ENCODE data around the gene MRPL49. TPM values are rescaled to one million over a fixed set of nuclear protein-coding genes. Genes with fewer than 3 reads are reported as not detected.

The MRPL49 gene
- total and polyA plus RNA-seq, 2 of the 13 experiments (the other 11 are each of a cell fraction or from before 2014, with no cell fraction given): 39.2 to 53.3 TPM

GRCh38 chr11:65134952-65135632 is 13.0 kb downstream of the MRPL49 start (continued):
- TF ChIP-seq KLF6 (CRISPR knock-in tag; IDR thresholded peaks at IDR 0.05) (no peak), ZSCAN22 (CRISPR knock-in tag; IDR thresholded peaks at IDR 0.05) (no peak), FIP1L1 (IDR thresholded peaks at IDR 0.05; ENCODE audit: borderline replicate concordance, insufficient read depth, low read depth, low read length) (no peak), SP1 (IDR thresholded peaks at IDR 0.05) (no peak), SP1 (CRISPR knock-in tag; IDR thresholded peaks at IDR 0.05) (no peak; the same call in 1 of the 2 replicates), ZNF468 (CRISPR knock-in tag; IDR thresholded peaks at IDR 0.05) (no peak), ZNF598 (CRISPR knock-in tag; IDR thresholded peaks at IDR 0.05; ENCODE audit: borderline replicate concordance) (no peak), ZNF569 (CRISPR knock-in tag; IDR thresholded peaks at IDR 0.05; ENCODE audit: borderline replicate concordance) (no peak), ZNF496 (CRISPR knock-in tag; IDR thresholded peaks at IDR 0.05; ENCODE audit: insufficient replicate concordance) (no peak), SOX5 (CRISPR knock-in tag; IDR thresholded peaks at IDR 0.05; ENCODE audit: borderline replicate concordance) (no peak; the same call in 1 of the 2 replicates), ZSCAN20 (CRISPR knock-in tag; IDR thresholded peaks at IDR 0.05; ENCODE audit: borderline replicate concordance) (no peak)
- TF ChIP-seq, protein P1, sequence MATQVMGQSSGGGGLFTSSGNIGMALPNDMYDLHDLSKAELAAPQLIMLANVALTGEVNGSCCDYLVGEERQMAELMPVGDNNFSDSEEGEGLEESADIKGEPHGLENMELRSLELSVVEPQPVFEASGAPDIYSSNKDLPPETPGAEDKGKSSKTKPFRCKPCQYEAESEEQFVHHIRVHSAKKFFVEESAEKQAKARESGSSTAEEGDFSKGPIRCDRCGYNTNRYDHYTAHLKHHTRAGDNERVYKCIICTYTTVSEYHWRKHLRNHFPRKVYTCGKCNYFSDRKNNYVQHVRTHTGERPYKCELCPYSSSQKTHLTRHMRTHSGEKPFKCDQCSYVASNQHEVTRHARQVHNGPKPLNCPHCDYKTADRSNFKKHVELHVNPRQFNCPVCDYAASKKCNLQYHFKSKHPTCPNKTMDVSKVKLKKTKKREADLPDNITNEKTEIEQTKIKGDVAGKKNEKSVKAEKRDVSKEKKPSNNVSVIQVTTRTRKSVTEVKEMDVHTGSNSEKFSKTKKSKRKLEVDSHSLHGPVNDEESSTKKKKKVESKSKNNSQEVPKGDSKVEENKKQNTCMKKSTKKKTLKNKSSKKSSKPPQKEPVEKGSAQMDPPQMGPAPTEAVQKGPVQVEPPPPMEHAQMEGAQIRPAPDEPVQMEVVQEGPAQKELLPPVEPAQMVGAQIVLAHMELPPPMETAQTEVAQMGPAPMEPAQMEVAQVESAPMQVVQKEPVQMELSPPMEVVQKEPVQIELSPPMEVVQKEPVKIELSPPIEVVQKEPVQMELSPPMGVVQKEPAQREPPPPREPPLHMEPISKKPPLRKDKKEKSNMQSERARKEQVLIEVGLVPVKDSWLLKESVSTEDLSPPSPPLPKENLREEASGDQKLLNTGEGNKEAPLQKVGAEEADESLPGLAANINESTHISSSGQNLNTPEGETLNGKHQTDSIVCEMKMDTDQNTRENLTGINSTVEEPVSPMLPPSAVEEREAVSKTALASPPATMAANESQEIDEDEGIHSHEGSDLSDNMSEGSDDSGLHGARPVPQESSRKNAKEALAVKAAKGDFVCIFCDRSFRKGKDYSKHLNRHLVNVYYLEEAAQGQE (IDR thresholded peaks at IDR 0.05; ENCODE audit: borderline replicate concordance in 1 of 2, low read depth in 1 of 2, low read length in 2 of 2): no peak; a peak in 1 of 4 replicates
- TF ChIP-seq, protein P2, sequence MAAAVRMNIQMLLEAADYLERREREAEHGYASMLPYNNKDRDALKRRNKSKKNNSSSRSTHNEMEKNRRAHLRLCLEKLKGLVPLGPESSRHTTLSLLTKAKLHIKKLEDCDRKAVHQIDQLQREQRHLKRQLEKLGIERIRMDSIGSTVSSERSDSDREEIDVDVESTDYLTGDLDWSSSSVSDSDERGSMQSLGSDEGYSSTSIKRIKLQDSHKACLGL (CRISPR knock-in tag; IDR thresholded peaks at IDR 0.05): no peak

Data from HepG2 (cell line).